H1 (cell line): Measurements from ENCODE around the gene PRAMEF20.
"Not testable (repeated sequence)": the region's sequence is repeated elsewhere in the genome, so short reads cannot be mapped to it uniquely, and the experiment has no call there.

Source experiments
- CREB1 ChIP-seq: IDR thresholded peaks from 2 replicates; pipeline ENCODE4 v1.6.1; 2012; ENCODE audit warnings: inconsistent platforms
- CTCF ChIP-seq, 3 experiments: IDR thresholded peaks; 1 replicate in 2 of 3; 2 replicates in 1 of 3; pipeline versions ENCODE4 v1.5.1 to v1.6.1; 2011; ENCODE audit warnings: low read length in 3 of 3, mild to moderate bottlenecking in 3 of 3, inconsistent platforms in 2 of 3, low read depth in 1 of 3, moderate library complexity in 1 of 3; ENCODE audit not compliant: insufficient read depth in 1 of 3; ENCODE audit errors: control extremely low read depth in 1 of 3
- EZH2 ChIP-seq: fragments of 200-600 bp; sonication (generic); IDR thresholded peaks from 2 replicates; pipeline ENCODE4 v1.7.1; 2012; ENCODE audit warnings: low read depth, mild to moderate bottlenecking, moderate library complexity, low read length, inconsistent platforms; ENCODE audit not compliant: severe bottlenecking
- GTF2F1 ChIP-seq: IDR thresholded peaks from 2 replicates; pipeline ENCODE4 v1.6.1; 2012; ENCODE audit warnings: low read depth, low read length, improper control_type of control experiment, borderline replicate concordance
- JUND ChIP-seq: IDR thresholded peaks from 2 replicates; pipeline ENCODE4 v1.6.1; 2011; ENCODE audit warnings: mild to moderate bottlenecking, improper control_type of control experiment, low read length
- KDM5A ChIP-seq: fragments of 200-600 bp; IDR thresholded peaks from 2 replicates; pipeline ENCODE4 v1.7.1; 2012; ENCODE audit warnings: mild to moderate bottlenecking, low read length, inconsistent platforms, mixed read lengths
- POLR2A ChIP-seq, 2 experiments: IDR thresholded peaks; 1 replicate in 1 of 2; 2 replicates in 1 of 2; pipeline ENCODE4 v1.6.1; 2011; ENCODE audit warnings: low read depth in 2 of 2, low read length in 2 of 2, mild to moderate bottlenecking in 2 of 2; ENCODE audit errors: control extremely low read depth in 1 of 2
- POLR2AphosphoS5 ChIP-seq: IDR thresholded peaks from 2 replicates; pipeline ENCODE4 v1.6.1; 2011; ENCODE audit warnings: low read depth, low read length
- RAD21 ChIP-seq, 2 experiments: IDR thresholded peaks in 1 of 2; conservative IDR thresholded peaks in 1 of 2; 2 replicates each; pipeline ENCODE4 v1.6.1; 2011; ENCODE audit warnings: low read depth in 2 of 2, low read length in 2 of 2, improper control_type of control experiment in 1 of 2, inconsistent platforms in 1 of 2, mild to moderate bottlenecking in 1 of 2, moderate library complexity in 1 of 2
- TAF1 ChIP-seq: IDR thresholded peaks from 2 replicates; pipeline ENCODE4 v1.6.1; 2011; ENCODE audit warnings: mild to moderate bottlenecking, low read depth, low read length
- USF2 ChIP-seq: IDR thresholded peaks from 2 replicates; pipeline ENCODE4 v1.6.1; 2011; ENCODE audit warnings: low read length, improper control_type of control experiment
- YY1 ChIP-seq: IDR thresholded peaks from 2 replicates; pipeline ENCODE4 v1.6.1; 2011; ENCODE audit warnings: low read depth, mild to moderate bottlenecking, low read length
- TF ChIP-seq, protein P1 (sequence below): IDR thresholded peaks from 2 replicates; pipeline ENCODE4 v1.6.1; 2012; ENCODE audit warnings: inconsistent platforms
- TF ChIP-seq, protein P2 (sequence below): IDR thresholded peaks from 2 replicates; pipeline ENCODE4 v1.6.1; 2012; ENCODE audit warnings: low read length, inconsistent platforms

DNA sequence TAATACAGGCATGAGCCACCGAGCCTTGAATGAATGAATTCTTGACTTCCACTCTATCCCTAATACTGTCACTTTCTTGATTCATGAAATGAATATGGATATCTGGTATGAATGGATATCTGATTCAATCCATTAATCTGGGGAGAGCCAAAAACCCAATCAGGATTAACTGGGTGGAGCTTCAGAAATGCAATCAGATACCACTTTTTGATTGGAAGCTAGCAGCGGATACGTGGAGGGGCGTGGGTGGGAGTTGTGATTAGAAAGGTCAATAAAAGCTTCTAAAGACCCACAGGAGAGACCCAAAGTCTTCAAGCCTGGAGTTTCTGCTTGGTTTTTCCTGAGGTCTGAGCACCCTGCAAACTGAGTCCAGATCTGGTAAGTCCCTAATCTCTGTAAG lies at the start of gene PRAMEF20:
- TF ChIP-seq USF2; POLR2A (IDR thresholded peaks at IDR 0.05; ENCODE audit: control extremely low read depth in 1 of 2, low read depth in 2 of 2, low read length in 2 of 2); TAF1; RAD21 (IDR thresholded peaks at IDR 0.05 in 1 of 2, conservative IDR thresholded peaks at IDR 0.05 in 1 of 2; ENCODE audit: low read depth in 2 of 2, low read length in 2 of 2); EZH2; KDM5A; CTCF (IDR thresholded peaks at IDR 0.05; ENCODE audit: control extremely low read depth in 1 of 3, insufficient read depth in 1 of 3, low read depth in 1 of 3, low read length in 3 of 3); CREB1; GTF2F1; YY1; JUND; POLR2AphosphoS5: not testable (repeated sequence)
- TF ChIP-seq, protein P1, sequence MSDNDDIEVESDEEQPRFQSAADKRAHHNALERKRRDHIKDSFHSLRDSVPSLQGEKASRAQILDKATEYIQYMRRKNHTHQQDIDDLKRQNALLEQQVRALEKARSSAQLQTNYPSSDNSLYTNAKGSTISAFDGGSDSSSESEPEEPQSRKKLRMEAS: not testable (repeated sequence)
- TF ChIP-seq, protein P2, sequence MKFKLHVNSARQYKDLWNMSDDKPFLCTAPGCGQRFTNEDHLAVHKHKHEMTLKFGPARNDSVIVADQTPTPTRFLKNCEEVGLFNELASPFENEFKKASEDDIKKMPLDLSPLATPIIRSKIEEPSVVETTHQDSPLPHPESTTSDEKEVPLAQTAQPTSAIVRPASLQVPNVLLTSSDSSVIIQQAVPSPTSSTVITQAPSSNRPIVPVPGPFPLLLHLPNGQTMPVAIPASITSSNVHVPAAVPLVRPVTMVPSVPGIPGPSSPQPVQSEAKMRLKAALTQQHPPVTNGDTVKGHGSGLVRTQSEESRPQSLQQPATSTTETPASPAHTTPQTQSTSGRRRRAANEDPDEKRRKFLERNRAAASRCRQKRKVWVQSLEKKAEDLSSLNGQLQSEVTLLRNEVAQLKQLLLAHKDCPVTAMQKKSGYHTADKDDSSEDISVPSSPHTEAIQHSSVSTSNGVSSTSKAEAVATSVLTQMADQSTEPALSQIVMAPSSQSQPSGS: not testable (repeated sequence)
